Amniotic stem cell (primary cell): Measurements from ENCODE around the gene NRXN3.

Experiments used
- DNase-seq: peaks from one replicate; lab custom pipeline; 2025; lab: John Stamatoyannopoulos, UW

NRXN3 gene

GRCh38 chr14:78242086-78242485 is 71.9 kb downstream of the NRXN3 start:
- no peak for DNase-seq

DNA sequence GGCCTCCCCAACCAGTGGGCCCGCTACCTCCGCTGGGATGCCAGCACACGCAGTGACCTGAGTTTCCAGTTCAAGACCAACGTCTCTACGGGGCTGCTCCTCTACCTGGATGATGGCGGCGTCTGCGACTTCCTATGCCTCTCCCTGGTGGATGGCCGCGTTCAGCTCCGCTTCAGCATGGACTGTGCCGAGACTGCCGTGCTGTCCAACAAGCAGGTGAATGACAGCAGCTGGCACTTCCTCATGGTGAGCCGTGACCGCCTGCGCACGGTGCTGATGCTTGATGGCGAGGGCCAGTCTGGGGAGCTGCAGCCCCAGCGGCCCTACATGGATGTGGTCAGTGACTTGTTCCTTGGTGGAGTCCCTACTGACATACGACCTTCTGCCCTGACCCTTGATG is 73.0 kb downstream of the NRXN3 start:
- no peak for DNase-seq

- no peak for DNase-seq
These were observed 75.1 kb downstream of the NRXN3 start for GRCh38 chr14:78245238-78245637.

DNA sequence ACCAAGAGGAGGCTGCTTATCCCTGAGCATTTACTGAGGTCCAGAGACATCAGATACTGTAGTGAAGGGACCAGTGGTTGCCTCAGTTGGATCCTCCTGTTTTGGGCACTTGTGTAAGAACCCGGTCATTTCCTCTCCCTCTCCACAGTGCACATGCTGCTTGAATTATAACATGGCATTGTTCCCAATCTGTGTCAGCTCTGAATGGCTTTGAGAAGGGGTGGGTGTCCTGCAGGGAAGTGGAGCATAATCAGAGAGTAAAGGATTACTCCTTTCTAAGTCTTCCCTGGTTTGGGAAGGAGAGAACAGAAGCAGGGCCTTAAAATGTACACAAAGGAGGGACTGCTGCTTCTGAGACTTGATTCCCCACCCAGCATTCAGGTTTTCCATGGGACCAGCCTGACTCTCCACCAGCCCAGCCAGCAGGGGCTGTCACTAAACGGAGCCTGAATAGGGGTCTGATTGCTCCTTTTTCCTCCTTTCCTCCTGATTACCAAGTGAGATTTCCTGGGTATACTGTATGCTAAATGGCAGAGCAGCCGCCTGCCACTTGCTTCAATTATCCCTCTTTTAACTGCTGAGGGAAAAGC is 78.4 kb downstream of the NRXN3 start:
- DNase-seq, result no peak

DNA sequence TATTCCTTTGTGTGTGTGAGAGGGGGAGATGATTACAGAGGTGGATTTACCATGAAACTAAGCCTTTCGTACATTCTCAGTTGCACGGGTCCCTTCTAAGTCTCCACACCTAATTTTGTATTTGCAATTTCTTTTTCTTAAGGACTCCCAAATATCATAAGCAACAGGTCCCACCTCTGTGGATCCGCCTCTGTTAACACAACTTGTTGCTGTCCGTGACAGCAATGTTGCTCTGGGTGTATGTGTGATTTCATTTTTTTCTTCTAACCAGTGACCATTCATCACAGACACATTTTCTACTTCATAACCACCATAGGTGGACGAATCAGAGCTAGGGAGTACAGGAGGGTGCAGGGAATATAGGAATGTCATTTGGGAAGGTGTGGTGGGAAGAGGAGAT is 81.1 kb downstream of the NRXN3 start:
- no peak for DNase-seq

DNA sequence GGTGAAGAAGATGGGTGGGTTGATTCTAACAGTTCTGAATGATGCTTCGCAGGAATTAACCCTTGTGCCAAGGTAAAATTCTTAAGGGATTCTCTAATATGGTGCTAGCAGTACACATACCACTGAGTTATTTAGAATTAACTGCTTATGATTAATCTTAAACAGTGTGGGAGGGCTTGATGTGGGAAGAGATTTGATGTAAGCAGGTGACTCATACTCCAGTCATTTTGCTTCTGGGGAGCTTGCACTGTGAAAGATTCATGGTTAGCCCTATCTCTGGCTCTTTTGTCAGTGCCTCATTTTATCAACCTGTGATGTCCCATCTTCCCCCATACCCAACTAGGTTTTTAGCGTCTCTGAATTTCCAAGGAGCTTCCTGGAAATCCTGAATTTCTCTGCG is 83.8 kb downstream of the NRXN3 start:
- no peak for DNase-seq

GRCh38 chr14:78254911-78255461 is 84.8 kb downstream of the NRXN3 start:
- no peak for DNase-seq

GRCh38 chr14:78259831-78260230 is 89.7 kb downstream of the NRXN3 start:
- no peak for DNase-seq

- no peak for DNase-seq
These were observed 108.5 kb downstream of the NRXN3 start for GRCh38 chr14:78278464-78279250.

- DNase-seq, result no peak
These were observed 112.3 kb downstream of the NRXN3 start for GRCh38 chr14:78282437-78282836.

DNA sequence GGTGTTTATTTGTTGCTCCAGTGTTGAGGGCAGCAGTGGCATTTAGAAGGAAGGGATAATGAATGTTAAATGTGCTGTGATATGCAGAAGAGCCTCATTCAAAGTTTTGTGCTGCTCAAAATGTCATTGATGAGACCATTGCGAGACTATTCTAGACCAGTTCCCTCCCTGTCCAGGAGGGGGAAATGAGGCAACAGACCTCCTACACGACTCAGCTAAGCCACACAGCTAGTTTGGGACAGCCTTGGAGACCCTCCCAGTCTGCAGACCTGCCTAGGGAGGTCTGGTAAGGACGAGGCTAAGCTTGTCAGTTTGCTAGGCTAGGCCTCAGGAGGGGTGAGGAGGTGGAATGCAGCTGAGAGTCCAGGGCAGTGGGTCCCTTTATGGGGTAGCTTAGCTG is 116.0 kb downstream of the NRXN3 start:
- DNase-seq, result no peak

- no peak for DNase-seq
These were observed 121.8 kb downstream of the NRXN3 start for GRCh38 chr14:78292003-78292402.

DNA sequence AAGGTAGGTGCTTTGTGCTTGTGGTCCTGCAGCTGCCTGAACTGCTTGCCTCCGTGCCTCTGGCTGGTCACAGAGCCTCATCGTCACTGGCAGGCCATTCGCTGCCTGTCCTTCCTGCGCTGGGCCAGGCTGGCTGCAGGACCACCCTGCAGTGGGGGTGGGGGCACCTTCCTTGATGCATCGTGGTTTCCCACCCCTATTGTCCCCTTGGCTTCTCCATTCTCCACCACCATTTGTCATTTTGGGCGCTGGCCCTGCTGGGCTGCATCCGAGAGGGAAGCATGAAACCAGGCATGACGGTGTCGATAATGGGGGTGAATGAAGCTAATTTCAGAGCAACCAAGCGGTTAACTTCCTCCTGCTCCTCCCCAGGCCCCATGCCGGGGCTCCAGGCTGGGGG is 127.7 kb downstream of the NRXN3 start:
- no peak for DNase-seq

GRCh38 chr14:78298298-78298697 is 128.1 kb downstream of the NRXN3 start:
- no peak for DNase-seq

GRCh38 chr14:78302841-78303240 is 132.7 kb downstream of the NRXN3 start:
- DNase-seq, result no peak

GRCh38 chr14:78307671-78308070 is 137.5 kb downstream of the NRXN3 start:
- DNase-seq, result no peak

- no peak for DNase-seq
These were observed 137.9 kb downstream of the NRXN3 start for GRCh38 chr14:78308079-78308478.

- no peak for DNase-seq
These were observed 140.1 kb downstream of the NRXN3 start for GRCh38 chr14:78310272-78310671.

DNA sequence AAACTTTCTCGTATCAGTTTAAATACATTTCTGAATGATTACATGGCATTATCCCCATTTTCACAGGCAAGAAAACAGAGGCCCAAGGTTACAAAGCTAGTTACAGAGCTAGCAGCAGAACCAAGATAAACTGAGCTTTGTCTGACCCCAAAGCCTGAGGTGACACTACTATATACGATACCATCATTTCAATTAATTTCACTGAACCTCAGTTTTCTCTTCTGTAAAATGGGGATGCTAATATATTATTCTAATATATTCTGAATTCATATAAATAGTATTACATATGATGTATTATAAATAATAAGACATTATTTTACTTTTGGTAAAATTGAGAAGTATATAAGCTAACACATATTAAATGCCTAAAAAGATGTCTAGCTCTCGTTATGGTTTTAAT is 143.3 kb downstream of the NRXN3 start:
- no peak for DNase-seq

- no peak for DNase-seq
These were observed 144.3 kb downstream of the NRXN3 start for GRCh38 chr14:78314484-78314883.

- DNase-seq, result no peak
These were observed 145.9 kb downstream of the NRXN3 start for GRCh38 chr14:78316052-78316451.

DNA sequence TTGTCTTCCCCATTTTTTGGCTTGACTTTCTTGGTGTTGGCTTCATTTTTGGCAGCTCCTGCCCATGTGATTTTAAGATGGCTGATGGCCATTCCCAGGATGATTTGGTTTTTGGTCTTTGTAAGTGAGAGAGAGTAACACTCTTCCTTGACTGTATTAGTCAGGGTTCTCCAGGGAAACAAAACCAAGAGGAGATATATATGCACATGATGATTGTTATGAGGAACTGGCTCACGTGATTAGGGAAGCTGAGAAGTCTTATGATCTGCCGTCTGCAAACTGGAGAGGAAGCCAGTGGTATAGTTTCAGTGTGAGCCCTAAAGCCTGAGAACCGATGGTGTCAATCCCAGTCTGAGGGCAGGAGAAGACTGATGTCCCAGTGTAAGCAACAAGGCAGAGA is 146.6 kb downstream of the NRXN3 start:
- DNase-seq, result no peak

- no peak for DNase-seq
These were observed 149.2 kb downstream of the NRXN3 start for GRCh38 chr14:78319406-78319805.
